GM21528 (cell line): ENCODE results near the gene KIAA1328.

ENCODE experiments used
- ATAC-seq: cut with Tn5 transposase; IDR thresholded peaks from one replicate; pipeline ENCODE4 v1.9.1; 2021; ENCODE audit warnings: mild to moderate bottlenecking, moderate library complexity; ENCODE audit not compliant: unreplicated experiment, low FRiP score

KIAA1328 gene

DNA sequence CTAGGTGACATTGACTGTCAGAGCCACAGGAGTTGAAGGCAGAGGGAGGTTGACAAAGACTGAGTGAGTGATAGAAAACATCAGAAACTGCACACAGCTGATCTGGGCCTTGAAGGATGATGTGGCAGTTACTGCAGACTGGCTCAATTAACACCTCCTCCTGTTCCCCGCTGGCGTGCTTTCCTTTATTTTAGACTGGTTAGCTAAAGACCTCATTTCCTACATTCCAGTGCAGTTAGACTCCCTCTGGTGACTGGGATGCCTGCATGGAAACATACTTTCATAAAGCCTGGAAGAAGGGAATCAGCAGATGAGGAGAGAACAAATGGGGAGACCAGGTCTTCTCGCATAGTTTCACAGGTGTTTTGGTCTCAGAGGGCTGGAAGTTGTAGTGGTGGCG is 7.2 kb upstream of the KIAA1328 start:
- ATAC-seq: no peak

DNA sequence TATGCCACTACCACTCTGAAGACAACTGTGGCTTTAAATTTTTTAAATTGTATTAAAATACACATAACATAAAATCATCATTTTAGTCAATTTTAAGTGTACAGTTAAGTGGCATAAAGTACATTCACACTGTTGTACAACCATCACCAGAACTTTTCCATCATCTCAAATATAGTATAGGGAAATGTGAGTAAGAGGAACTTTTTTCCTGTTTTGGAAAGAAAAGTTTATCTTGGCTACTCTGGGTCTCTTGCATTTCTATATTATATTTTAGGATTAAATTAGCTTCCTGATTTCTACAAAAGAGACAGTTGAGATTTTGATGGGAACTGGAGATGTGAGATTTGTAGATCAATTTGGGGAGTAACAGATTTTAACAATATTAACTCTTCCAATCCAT is 3.4 kb upstream of the KIAA1328 start:
- no peak for ATAC-seq

- no peak for ATAC-seq
These were observed 2.4 kb upstream of the KIAA1328 start for GRCh38 chr18:36826556-36826955.

GRCh38 chr18:36828157-36828629 is 734 bp upstream of the KIAA1328 start:
- no peak for ATAC-seq

GRCh38 chr18:36829362-36830157 is 633 bp downstream of the KIAA1328 start:
- no peak for ATAC-seq

GRCh38 chr18:36830158-36830495 is 1.2 kb downstream of the KIAA1328 start:
- no peak for ATAC-seq

GRCh38 chr18:36831139-36831538 is 2.2 kb downstream of the KIAA1328 start:
- ATAC-seq: no peak

GRCh38 chr18:36833120-36833519 is 4.2 kb downstream of the KIAA1328 start:
- no peak for ATAC-seq

GRCh38 chr18:36835927-36836326 is 7.0 kb downstream of the KIAA1328 start:
- no peak for ATAC-seq

DNA sequence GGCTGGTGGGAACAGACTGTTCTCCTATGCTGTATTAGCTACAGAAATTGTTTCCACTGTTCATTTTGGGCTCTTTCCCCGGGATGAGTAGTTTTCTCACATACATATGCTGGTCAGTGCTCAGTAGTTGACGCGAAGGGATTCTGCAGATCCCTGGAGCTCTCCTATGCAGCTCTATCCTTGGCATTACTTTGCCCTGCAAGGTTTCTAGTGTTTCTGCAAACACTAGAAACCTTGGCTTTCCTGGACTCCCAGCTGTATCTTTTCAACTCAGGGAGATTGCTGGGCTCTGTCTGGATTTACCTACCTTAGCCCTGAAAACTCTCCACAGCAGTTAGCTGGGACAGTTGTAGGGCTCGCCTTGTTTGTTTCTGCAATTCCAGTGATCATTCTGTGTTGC is 10.9 kb downstream of the KIAA1328 start:
- ATAC-seq: no peak

GRCh38 chr18:36843199-36843598 is 14.3 kb downstream of the KIAA1328 start:
- no peak for ATAC-seq

DNA sequence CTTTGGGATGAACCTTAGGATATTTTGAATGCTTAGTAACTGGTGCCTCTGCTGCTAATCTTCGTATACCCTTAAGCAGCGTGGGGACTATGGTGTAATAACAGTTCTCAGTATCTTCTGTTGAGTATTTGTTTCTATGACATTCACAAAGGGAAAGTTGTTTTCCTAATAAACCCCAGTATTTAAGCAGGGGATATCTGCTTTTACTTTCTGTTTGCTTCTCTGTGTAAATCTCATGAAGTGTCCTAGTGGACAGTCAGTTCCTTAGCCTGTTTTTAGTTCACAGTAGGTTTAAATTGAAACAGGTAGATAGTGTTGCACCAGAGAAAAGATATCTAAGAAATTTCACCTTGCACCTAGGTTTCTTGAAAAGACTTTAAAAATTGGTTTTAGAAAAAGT is 14.9 kb downstream of the KIAA1328 start:
- ATAC-seq: no peak

- no peak for ATAC-seq
These were observed 19.7 kb downstream of the KIAA1328 start for GRCh38 chr18:36848609-36849008.

DNA sequence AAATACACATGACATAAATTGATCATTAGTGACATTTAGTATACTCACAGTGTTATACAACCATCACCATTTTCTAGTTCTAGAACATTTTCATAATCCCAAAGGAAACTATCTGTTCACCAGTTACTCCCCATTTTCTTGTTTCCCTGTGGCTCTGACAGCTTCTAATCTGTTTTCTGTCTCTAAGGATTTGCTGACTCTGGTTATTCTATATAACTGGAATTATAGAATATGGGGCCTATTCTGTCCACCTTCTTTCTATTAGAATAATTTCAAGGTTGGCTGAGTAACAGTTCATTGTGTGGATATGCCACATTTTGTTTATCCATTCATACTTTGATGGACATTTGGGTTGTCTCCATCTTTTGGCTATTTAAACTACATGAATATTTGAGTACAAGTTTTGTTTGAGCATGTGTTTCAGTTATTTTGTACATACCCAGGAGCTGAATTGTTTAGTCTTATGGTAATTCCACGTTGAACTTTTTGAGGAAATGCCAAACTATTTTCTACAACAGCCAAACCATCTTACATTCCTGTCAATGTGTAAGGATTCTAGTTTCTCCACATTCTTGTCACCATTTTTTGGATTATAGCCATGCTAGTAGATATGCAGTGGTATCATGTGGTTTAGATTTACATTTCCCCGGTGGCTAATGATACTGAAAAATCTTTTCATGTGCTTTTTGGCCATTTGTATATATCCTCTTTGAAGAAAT is 20.5 kb downstream of the KIAA1328 start:
- ATAC-seq: no peak

- ATAC-seq: no peak
These were observed 21.7 kb downstream of the KIAA1328 start for GRCh38 chr18:36850527-36851201.

DNA sequence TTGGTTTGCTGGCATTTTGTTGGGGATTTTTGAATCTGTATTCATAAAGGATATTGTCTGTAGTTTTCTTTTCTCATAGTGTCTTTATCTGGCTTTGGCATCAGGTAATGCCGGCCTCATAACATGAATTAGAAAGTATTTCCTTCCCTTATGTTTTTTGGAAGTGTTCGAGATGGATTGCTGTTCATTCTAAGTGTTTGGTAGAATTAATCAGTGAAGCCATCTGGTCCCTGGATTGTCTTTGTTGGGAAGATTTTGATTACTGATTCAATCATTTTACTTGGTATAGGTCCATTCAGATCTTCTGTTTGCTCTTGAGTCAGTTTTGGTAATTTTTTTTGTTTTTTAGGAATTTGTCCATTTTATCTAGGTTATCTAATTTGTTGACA is 22.3 kb downstream of the KIAA1328 start:
- no peak for ATAC-seq

DNA sequence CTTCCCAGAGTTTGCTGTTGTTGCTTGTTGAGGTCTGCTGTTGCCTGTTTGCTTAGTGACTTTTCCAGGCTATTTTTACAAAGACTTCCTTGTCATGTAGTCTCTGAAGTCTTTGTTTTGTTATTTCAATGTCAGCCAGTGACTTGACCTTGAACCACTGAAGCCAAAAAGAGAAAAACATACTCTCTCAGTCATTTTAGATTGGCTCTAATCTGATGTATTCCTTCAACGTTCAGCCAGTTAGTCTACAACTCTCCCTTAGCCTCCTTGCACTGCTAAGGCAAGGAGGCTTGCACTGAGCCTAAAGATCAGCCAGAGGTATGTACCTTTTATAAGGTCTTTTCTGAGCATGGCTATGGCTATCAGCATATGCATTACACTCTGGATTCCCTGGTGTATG is 27.9 kb downstream of the KIAA1328 start:
- ATAC-seq: no peak

GRCh38 chr18:36862182-36862581 is 33.3 kb downstream of the KIAA1328 start:
- no peak for ATAC-seq

- ATAC-seq: no peak
These were observed 38.1 kb downstream of the KIAA1328 start for GRCh38 chr18:36867056-36867455.

DNA sequence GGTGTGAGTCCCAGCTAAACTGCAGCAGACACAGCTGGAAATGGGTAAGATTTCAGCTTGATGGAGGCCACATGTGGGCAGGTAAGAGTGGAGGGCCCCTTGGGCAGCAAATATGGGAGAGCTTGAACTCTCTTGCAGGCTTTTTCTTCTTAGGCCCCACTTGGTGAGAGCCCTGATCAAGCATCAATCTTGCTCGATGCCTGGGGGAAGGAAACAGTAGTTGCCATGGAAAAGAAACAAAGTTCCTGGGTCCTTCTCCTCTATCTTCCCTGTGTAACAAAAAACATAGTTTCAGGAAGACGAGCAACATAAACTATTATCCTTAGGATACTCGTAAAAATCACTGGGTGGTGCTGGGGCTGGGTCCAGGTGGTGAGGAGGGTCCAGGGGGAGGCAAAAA is 42.9 kb downstream of the KIAA1328 start:
- ATAC-seq: no peak

GRCh38 chr18:36872329-36872728 is 43.4 kb downstream of the KIAA1328 start:
- no peak for ATAC-seq
